HL-60/S4 treated with phorbol 12-myristate 13-acetate at 8.2 ng/mL for 4 days and 3 days (cell line): ENCODE results near the gene WDFY3.
"Not testable (repeated sequence)": the region's sequence is repeated elsewhere in the genome, so short reads cannot be mapped to it uniquely, and the experiment has no call there.

Experiments used
- in situ Hi-C: fragments of 300-500 bp; cut with MboI; formaldehyde crosslinking; loops from 2 replicates; pipeline ENCODE4 v1.15.0; 2022; ENCODE audit warnings: low sequenced_read_pairs

The WDFY3 gene

DNA sequence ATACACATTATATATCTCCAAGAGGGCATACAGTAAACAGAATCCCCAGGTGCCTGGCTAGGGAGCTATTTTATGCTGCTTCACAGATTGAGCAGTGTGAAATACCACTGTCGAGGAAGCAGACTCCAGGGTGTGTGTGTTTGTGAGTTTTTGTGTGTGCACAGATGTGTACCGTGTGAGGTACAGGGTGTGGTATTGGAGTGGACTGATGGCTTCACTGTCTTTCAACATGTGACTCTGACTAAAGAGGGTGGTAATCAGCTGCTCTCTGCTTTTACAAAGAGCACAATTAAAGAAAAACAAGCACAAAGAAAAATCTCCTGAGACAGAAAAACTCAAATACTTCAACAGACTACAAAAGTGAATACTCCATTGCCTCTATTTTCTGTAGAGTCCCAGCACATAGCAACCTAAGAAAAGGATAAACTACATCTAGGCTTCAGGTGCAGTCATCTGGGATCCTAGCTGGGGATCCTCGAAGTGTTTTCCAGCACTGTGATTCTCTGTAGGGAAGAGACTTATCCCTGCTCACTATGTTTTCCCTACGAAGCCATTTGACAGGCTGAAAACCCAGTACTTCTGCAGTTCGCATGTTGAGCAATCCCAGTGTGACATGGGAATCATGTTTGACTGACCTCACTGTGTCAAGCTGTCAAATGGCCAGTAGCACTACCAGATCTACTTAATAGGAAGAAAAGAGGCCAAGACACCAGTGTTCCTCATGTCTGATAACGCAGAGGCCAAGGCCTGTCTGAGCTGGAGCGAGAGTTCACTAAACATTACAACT is 283.2 kb downstream of the WDFY3 start:
- in situ Hi-C loops = no loop called here

DNA sequence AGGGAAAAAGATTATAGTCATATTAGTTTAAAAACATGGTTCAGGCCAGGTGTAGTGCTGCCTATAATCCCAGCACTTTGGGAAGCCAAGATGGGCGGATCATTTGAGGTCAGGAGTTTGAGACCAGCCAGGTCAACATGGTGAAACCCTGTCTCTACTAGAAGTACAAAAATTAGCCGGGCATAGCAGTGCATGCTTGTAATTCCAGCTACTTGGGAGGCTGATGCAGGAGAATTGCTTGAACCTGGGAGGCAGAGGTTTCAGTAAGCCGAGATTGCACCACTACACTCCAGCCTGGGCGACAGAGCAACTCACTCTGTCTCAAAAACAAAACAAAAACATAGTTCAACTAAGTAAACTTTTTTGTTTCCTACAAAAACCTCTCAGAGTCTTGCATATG is 283.8 kb downstream of the WDFY3 start:
- in situ Hi-C loops = not testable (repeated sequence)

DNA sequence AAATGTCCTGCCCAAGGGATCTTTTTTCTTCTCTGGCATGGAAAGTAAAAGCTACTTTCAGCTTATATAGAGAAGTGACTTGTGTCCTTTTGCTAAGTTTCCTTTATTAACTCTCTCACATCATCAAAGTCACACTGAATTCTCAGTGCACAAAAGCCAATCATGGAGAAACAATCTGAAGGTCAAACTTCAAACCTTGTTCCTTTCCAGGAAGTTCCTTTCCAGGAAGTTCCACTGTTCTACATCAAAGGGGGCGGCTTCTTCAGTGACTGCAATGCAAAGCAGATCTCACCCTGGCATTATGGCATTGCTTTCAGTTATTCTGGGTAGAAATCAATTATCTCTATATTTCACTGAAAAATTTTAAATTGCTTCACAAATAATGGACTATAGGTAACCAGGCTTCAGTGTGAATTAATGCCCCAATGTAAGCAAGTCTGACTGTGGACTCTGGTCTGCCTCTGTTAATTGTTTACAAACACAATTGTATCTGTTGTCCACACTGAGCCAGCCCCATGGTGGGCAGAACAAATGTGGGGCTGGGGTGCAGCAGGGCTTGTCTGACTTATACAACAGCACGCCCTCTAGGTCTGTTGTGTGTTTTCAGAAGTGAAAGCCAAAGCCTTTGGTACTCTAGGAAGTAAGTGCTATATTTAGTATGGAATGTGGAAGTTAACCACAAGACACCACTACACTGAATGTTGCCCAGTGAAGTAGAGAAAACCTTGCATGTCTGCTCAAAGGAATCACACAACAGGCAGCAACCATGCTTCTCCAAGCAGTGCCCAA is 284.8 kb downstream of the WDFY3 start:
- in situ Hi-C loops = no loop called here

DNA sequence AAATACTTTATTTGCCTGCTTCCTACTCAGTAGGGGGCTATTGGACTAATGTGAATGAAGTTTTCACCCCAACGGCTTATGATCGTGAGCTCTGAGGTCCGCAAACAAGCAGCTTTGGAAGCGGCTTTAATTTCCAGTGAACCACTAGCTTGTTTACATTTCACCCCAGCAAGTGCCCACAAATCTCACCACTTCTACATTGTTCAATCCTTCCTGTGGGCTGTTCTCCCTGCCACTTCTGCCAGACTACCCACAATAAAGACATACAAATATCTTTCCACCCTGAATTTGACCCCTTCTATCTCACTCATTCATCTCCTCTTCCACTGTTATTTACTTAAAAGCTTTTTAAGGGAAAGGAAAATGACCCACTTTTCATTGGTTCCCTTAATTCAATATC is 285.5 kb downstream of the WDFY3 start:
- in situ Hi-C loops = no loop called here

DNA sequence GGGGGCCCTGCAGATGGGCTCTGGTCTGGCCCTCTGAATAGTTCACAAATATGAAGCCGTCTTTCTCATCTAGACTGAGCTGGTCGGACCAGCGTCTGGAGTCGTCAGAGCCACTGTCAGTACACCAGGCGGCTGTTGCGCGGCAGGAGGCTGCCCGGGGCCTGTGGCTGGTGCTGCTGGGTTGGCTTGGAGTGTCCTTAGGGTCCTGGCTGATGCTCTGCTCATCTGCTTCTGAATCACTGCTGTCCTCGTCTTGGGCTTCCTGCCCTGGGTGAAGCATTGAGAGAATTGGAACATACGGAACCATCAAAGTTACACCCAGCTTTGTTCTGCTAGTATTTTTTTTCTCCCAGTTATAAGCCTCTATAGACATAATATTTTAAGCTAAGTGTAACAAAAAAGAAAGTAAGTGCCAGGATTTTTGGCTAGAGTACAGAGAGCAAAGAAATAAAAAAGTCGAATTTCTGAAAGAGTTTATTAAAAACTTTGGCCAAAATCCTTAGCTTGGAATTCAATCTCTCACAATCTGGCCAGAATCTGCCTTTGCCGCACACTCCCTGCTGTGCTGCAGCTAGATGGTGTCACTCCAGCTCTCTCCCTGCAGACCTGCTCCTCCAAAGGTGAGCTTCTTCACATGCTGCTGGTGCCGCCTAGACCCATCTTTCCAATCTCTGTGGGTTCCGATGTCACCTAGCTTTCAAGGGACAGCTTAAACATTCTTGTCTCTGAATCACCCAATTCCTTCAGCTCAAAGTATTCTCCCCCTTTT is 287.3 kb downstream of the WDFY3 start:
- in situ Hi-C loops = no loop called here

DNA sequence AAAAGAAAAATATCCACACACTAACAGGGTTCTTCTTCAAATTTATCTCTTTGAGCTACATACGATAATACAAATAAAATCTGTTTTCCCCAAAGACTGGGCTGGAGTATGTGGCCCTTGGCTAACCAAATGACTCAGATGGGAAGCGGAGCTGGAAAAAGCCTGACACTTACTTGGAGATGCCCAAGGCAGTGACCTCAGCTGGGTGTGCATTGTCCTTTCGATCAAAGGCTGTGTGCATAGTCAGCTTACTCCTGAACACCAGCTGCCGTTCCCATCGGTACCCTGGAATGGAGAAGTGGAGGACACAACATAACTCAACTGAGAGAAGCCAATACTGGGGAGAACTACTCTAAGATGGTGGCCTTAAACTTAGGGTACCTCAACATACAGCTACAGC is 288.5 kb downstream of the WDFY3 start:
- in situ Hi-C loops = no loop called here

DNA sequence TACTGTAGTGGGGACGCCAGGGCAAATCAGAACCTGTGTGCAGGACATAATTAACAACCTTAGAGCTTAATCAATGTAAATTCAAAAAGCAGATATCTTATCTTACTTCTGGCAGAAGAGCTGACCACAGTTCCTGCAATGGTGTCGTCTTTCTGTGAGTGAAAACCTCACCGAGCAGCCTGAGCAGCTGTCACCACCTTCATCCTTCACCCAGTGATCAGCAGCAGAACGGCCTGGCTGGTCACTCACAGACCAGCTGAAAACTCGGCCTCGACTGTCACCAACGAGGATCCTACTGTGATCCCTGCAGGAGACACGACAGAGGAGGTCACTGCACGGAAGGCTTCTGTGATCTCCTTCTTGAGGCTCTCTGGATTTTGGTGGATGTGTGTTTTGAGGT is 289.4 kb downstream of the WDFY3 start:
- in situ Hi-C loops = no loop called here

DNA sequence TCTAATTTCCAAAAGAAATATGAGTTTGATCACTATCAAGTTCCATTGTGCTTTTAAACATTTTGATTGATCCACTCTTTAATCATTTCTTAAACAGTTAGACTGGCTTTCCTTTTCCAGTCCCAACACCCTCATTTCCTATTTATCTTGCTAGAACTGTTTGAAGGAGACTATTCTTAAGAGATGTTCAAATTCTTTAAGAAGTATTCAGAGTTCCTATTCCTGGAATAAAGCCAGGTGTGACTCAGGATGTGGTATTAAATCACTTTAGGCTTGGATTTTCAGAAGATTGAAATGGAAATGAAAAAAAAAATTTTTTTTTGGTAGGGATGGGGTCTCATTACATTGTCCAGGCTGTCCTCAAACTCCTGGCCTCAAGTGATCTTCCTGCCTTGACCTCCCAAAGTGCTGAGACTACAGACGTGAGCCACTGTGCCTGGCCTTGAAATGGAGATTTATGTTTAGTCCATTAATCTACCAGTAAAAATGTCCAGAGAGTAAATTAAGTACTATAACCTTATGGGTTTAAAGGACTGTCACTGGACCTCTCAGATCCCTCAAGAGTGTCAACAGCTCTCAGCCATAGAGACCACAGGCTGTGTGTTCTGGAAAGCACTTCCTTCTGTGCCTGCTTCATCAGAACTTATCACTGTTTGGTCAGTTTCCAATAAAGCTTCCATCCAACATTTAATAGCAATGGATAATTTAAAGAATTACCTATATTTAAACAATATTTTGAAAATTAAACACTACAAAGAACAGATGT is 292.8 kb downstream of the WDFY3 start:
- in situ Hi-C loops = no loop called here

DNA sequence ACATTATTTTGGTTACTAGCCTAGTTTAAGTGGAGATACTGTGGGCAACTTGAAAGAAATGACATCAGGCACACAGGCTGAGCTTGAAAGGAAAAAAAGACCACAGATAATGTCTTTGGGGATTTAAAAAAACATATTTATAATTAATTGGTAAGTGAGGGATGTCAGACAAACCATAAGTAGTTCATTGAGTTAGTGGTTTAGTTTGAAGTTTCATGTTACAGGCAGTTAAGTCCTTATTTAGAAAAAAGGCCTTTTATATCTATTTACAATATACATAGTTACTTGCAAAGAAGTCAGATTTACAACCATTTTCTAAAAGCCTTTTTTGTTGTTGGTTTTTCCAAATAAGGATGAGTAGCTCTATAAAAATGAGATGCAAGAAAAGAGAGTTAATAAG is 294.3 kb downstream of the WDFY3 start:
- in situ Hi-C loops = no loop called here

DNA sequence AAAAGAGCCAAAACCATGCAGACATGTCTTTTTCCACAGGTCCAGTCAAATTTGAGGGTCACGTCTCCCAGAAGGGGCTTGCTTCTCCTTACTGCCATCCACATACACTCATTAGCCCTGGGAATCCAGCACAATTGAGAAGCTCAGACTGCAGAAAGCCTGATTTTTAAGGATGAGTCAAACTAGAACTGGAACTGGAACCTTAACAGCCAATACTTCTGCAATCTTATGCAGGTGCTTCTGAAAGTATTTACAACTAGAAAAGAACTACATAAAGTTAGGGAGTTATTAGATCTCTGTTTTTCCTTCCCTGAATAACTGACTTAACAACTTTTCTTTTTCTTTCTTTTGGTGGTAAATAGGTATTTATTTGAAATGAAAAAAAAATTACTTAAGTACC is 297.3 kb downstream of the WDFY3 start:
- in situ Hi-C loops = no loop called here

DNA sequence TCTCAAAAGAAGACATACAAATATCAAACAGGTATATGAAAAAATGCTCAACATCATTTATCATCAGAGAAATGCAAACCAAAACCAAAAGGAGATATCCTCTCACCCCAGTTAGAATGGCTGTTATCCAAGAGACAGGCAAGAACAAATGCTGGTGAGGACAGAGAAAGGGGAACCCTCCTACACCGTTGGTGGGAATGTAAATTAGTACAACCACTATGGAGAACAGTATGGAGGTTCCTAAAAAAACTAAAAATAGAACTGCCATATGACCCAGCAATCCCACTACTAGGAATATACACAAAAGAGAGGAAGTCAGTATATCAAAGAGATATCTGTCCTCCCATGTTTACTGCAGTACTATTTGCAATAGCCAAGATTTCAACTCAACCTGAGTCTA is 300.1 kb downstream of the WDFY3 start:
- in situ Hi-C loops = no loop called here

DNA sequence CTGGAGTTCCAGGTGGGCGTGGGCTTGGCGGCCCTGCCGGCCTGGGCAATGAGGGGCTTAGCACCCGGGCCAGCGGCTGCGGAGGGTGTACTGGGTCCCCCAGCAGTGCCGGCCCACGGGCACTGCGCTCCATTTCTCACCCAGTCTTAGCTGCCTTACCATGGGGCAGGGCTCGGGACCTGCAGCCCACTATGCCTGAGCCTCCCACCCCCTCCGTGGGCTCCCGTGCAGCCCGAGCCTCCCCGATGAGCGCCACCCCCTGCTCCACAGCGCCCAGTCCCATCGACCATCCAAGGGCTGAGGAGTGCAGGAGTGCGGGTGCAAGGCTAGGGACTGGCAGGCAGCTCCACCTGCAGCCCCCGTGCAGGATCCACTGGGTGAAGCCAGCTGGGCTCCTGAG is 301.7 kb downstream of the WDFY3 start:
- in situ Hi-C loops = not testable (repeated sequence)

DNA sequence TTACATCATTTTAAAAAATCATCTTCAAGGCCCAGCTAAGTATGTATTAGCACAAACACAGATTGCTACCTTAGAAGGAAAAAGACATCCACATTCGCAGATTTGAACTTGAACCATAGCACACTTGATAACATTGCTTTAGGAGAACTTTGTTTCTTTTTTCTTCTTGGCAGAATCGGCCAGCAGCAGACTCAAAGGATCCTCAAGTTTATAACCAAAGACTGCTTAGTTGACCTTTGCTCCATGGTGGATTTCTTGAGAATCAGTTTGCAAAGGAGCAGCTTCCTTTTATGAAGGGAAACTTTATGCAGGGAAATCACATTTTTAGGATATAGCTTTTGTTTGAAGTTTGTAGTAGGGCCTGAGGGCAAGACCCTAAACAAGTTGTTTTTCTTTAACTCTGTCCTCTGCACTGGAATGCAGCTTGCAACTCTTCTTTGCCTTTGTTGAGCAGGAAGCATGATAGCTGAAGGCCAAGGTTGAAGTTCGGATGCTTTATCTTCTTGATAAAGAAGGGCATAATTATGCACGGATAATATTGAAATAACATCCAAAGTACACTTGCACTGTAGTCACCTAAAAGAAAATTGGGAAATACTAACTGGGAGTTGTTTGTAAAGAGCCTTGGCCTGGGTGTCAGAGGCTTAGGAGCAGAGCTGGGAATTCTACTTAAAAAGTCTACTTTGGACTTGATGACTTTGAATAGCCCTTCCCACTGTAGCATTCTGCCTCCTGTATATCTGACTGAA is 305.1 kb downstream of the WDFY3 start:
- in situ Hi-C loops = no loop called here

DNA sequence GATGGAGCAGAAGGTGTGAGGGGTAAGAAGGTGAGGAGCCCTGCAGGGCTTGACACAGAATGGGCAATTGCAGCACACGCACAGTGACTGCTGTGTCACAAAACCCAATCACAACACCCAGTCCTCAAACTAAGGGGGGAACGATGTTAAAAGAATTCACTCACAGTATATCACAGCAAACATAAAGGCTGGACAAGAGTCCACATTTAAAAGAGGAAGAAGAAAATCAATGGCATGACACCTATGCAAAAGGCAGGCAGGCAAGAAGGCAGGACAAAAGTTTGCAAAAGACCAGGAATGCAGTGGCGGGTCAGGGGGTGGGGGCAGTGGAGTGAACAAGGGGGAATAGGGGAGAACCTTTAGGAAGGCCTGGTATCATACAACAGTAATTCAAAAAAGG is 305.9 kb downstream of the WDFY3 start:
- in situ Hi-C loops = no loop called here

DNA sequence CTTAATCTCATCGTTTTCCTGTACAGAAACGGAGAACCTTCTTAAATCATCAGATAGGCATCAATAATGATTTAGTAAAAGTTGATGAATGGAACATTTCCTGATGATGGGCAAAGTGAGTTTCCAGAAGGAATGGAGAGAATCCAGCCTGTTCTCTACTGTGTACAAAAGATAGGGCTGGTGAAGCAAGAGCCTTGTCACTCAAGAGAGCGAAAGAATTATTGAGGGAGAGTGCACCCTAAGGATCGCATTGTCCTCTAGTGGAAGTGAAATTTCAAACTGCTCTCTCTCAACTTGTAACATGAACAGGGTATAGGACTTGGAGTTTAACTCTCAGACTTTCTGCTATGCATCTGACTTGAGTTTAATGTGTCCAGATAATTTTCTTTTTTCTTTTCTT is 314.0 kb downstream of the WDFY3 start:
- in situ Hi-C loops = no loop called here

DNA sequence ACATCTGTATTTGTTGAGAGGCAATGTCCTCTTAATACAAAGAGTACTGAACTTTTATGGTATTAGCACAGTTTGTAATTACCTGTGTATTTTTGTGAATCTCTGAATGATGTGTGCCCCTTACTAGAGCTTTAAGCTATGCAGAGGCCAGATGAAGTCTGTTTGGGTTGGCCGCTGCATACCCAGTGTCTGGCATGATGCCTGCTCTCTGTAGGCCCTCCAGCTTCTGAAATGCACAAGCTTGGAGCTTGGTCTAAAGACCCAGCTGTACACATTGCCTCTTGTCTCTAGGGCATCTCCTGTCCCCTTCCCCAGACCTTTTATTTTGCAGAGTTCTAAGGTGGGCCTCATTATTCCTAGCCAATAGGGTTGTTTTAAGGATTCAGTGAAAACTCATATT is 315.0 kb downstream of the WDFY3 start:
- in situ Hi-C loops = no loop called here

DNA sequence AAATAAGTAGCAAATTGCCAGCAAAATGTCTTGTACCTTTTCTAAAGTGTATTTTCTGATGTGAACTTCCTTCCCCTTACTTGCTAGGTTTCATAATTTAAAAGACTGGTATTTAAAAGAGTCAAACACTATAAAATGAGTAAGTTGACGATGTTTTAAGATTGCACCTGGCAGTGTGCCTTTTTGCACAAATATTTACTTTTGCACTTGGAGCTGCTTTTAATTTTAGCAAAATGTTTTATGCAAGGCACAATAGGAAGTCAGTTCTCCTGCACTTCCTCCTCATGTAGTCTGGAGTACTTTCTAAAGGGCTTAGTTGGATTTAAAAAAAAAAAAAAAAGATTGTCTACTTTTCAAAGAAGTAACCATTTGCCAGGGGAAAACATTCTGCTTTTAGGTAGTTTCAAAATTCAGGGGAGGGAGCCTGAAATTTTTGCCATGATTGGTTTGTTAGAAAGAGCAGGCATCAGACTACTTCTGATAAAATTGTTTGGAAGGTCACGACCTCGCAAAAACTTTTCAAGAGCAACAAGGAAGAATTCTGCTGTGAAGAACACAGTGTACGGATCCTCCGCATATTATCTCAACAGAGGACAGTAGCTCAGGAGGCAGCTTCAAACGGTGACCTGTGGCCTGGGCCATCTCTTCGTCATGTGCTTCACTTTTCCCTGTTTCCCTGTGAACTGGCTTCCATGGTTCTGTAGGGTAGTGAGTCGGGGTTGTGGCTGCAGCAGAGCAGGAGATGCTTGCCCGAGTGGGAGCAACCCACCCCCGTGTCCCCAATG is 317.4 kb downstream of the WDFY3 start:
- in situ Hi-C loops = no loop called here

DNA sequence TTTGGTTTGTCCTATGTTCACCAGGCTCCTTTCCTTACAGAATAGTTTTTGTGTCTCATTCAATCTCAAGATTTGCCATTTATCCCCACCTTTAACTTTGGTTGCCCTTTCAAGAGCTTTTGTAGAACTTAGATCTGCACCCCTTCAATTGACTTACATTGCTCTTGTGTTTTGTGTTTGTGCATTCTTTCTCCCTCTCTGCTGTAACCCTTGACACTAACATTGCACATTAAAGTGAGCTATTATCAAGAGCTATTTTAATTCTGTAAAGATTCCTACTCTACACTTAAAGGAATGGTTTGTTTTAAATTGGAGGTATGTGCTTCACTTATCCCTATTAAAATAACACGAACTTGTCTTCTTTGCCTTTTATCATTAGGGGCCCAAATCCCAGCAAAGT is 318.3 kb downstream of the WDFY3 start:
- in situ Hi-C loops = no loop called here

DNA sequence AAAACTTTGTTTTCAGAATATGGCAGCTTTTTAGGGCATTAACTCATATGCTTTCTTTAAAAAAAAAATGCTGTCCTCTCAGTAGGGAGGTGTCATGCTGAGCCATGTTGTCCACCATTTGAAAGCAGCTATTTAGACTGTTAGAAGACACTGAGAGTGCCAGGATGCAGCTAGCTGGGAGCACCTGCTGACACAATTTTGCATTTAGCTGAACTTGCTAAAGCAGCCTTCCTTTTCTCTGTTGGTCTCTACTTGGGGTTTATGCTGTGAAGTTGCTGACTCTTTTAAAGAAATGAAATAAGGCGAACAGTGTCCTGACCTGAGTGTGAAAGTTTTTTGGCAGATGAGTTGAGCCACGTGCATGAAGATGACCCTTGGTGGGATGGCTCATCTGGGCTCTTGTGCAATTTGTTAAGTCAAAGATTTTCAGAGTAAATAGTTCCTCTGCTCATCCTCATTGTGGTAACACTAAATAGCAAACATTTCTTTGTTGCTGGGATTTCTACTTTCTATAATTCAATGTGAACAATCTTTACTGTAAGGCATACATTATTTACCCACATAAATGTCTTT is 319.1 kb downstream of the WDFY3 start:
- in situ Hi-C loops = no loop called here
